ENCODE data around the gene FYCO1. TPM values are rescaled to one million over a fixed set of nuclear protein-coding genes. Genes with fewer than 3 reads are reported as not detected.

Gene FYCO1
- total RNA-seq, 2 experiments from 2014 or later, result 9.4 to 15.2 TPM

GRCh38 chr3:45957586-45957985 is 38.0 kb downstream of the FYCO1 start:
- TF ChIP-seq, protein P1, sequence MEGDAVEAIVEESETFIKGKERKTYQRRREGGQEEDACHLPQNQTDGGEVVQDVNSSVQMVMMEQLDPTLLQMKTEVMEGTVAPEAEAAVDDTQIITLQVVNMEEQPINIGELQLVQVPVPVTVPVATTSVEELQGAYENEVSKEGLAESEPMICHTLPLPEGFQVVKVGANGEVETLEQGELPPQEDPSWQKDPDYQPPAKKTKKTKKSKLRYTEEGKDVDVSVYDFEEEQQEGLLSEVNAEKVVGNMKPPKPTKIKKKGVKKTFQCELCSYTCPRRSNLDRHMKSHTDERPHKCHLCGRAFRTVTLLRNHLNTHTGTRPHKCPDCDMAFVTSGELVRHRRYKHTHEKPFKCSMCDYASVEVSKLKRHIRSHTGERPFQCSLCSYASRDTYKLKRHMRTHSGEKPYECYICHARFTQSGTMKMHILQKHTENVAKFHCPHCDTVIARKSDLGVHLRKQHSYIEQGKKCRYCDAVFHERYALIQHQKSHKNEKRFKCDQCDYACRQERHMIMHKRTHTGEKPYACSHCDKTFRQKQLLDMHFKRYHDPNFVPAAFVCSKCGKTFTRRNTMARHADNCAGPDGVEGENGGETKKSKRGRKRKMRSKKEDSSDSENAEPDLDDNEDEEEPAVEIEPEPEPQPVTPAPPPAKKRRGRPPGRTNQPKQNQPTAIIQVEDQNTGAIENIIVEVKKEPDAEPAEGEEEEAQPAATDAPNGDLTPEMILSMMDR (conservative IDR thresholded peaks at IDR 0.05; ENCODE audit: low read length), result no peak
- TF ChIP-seq EZH2phosphoT487 (IDR thresholded peaks at IDR 0.05; ENCODE audit: borderline replicate concordance, low read depth, low read length), result no peak
- Histone ChIP-seq H3K9me3 (ENCODE audit: low read length) (no peaks in the 10 kb centered on the region), H3K79me2 (ENCODE audit: insufficient read depth, low read depth, low read length) (no peaks in the 10 kb centered on the region), H3K36me3 (ENCODE audit: insufficient read depth, low read length) (peaks cover 98% of the 10 kb centered on the region), H3K4me1 (ENCODE audit: insufficient read depth, low read length, poor library complexity, severe bottlenecking) (no peaks in the 10 kb centered on the region), H2AFZ (ENCODE audit: low read length) (no peak overlapping the region), H3K4me3 (ENCODE audit: low read depth, low read length, poor library complexity, severe bottlenecking) (no peak overlapping the region), H3K9me2 (ENCODE audit: insufficient read depth, low read length) (no peaks in the 10 kb centered on the region), H3K4me2 (ENCODE audit: low read length) (no peak overlapping the region), H4K20me1 (ENCODE audit: insufficient read depth, low read length) (no peaks in the 10 kb centered on the region), H3K27ac (ENCODE audit: low read depth, low read length, poor library complexity, severe bottlenecking) (no peak overlapping the region)
- POLR2A ChIA-PET, result no interaction called here
- intact Hi-C loops (cut with micrococcal nuclease; ENCODE audit: unreplicated experiment), result no loop called here
- BruUV-seq (replicated peaks), result no TSS peak
- DNase-seq (ENCODE audit: low spot score), result no peak
- CTCF ChIA-PET (ENCODE audit: unreplicated experiment), result no interaction called here

- H2AFZ ChIP-seq (ENCODE audit: low read length), result no peak overlapping the region
- no peaks in the 10 kb centered on the region for H3K4me1 ChIP-seq (ENCODE audit: insufficient read depth, low read length, poor library complexity, severe bottlenecking)
- H3K79me2 ChIP-seq (ENCODE audit: insufficient read depth, low read depth, low read length), result no peaks in the 10 kb centered on the region
- no peak overlapping the region for H3K4me3 ChIP-seq (ENCODE audit: low read depth, low read length, poor library complexity, severe bottlenecking)
- H3K9me3 ChIP-seq (ENCODE audit: low read length), result no peaks in the 10 kb centered on the region
- no peak overlapping the region for H3K4me2 ChIP-seq (ENCODE audit: low read length)
- no peaks in the 10 kb centered on the region for H4K20me1 ChIP-seq (ENCODE audit: insufficient read depth, low read length)
- TF ChIP-seq, protein P1 (conservative IDR thresholded peaks at IDR 0.05; ENCODE audit: low read length), result no peak
- TF ChIP-seq EZH2phosphoT487 (IDR thresholded peaks at IDR 0.05; ENCODE audit: borderline replicate concordance, low read depth, low read length), result no peak
- ChIA-PET POLR2A (no interaction called here), CTCF (ENCODE audit: unreplicated experiment) (no interaction called here)
- BruUV-seq (replicated peaks), result no TSS peak
- peaks cover 98% of the 10 kb centered on the region for H3K36me3 ChIP-seq (ENCODE audit: insufficient read depth, low read length)
- H3K9me2 ChIP-seq (ENCODE audit: insufficient read depth, low read length), result no peaks in the 10 kb centered on the region
- intact Hi-C loops (cut with micrococcal nuclease; ENCODE audit: unreplicated experiment), result no loop called here
- H3K27ac ChIP-seq (ENCODE audit: low read depth, low read length, poor library complexity, severe bottlenecking), result no peak overlapping the region
- no peak for DNase-seq (ENCODE audit: low spot score)
Observed at GRCh38 chr3:45955706-45956105, 39.9 kb downstream of the FYCO1 start.

GRCh38 chr3:45955017-45955647 is 40.5 kb downstream of the FYCO1 start:
- H3K9me2 ChIP-seq (ENCODE audit: insufficient read depth, low read length), result no peaks in the 10 kb centered on the region
- BruUV-seq (replicated peaks), result no TSS peak
- H2AFZ ChIP-seq (ENCODE audit: low read length), result no peak overlapping the region
- no peak for DNase-seq (ENCODE audit: low spot score)
- H3K4me3 ChIP-seq (ENCODE audit: low read depth, low read length, poor library complexity, severe bottlenecking), result no peak overlapping the region
- intact Hi-C loops (cut with micrococcal nuclease; ENCODE audit: unreplicated experiment), result no loop called here
- no peak overlapping the region for H3K4me2 ChIP-seq (ENCODE audit: low read length)
- H3K79me2 ChIP-seq (ENCODE audit: insufficient read depth, low read depth, low read length), result no peaks in the 10 kb centered on the region
- no peak overlapping the region for H3K27ac ChIP-seq (ENCODE audit: low read depth, low read length, poor library complexity, severe bottlenecking)
- no peak for TF ChIP-seq EZH2phosphoT487 (IDR thresholded peaks at IDR 0.05; ENCODE audit: borderline replicate concordance, low read depth, low read length)
- TF ChIP-seq, protein P1 (conservative IDR thresholded peaks at IDR 0.05; ENCODE audit: low read length), result no peak
- CTCF ChIA-PET (ENCODE audit: unreplicated experiment), result no interaction called here
- H3K9me3 ChIP-seq (ENCODE audit: low read length), result no peaks in the 10 kb centered on the region
- POLR2A ChIA-PET, result no interaction called here
- H3K4me1 ChIP-seq (ENCODE audit: insufficient read depth, low read length, poor library complexity, severe bottlenecking), result no peaks in the 10 kb centered on the region
- H3K36me3 ChIP-seq (ENCODE audit: insufficient read depth, low read length), result peaks cover 98% of the 10 kb centered on the region
- H4K20me1 ChIP-seq (ENCODE audit: insufficient read depth, low read length), result no peaks in the 10 kb centered on the region

Data from OCI-LY7 (cell line).